Measurements from ENCODE around the gene FOXN1.

FOXN1 gene

GRCh38 chr17:28476076-28476865 lies 29.9 kb upstream of the FOXN1 start:
- no peak for DNase-seq

GRCh38 chr17:28477928-28478327 lies 28.2 kb upstream of the FOXN1 start:
- no peak for DNase-seq

- DNase-seq = no peak
Measured at GRCh38 chr17:28478712-28479615, 27.2 kb upstream of the FOXN1 start.

- DNase-seq = no peak
Measured at GRCh38 chr17:28480278-28480677, 25.9 kb upstream of the FOXN1 start.

GRCh38 chr17:28480799-28481571 lies 25.2 kb upstream of the FOXN1 start:
- DNase-seq = no peak

- DNase-seq = no peak
Measured at GRCh38 chr17:28482551-28483199, 23.5 kb upstream of the FOXN1 start.

GRCh38 chr17:28484296-28484695 lies 21.9 kb upstream of the FOXN1 start:
- DNase-seq = no peak

- no peak for DNase-seq
Measured at GRCh38 chr17:28485049-28485448, 21.1 kb upstream of the FOXN1 start.

GRCh38 chr17:28487881-28488532 lies 18.1 kb upstream of the FOXN1 start:
- no peak for DNase-seq

- DNase-seq = no peak
Measured at GRCh38 chr17:28488533-28489276, 17.4 kb upstream of the FOXN1 start.

GRCh38 chr17:28491286-28491685 lies 14.9 kb upstream of the FOXN1 start:
- no peak for DNase-seq

- DNase-seq = no peak
Measured at GRCh38 chr17:28491860-28492259, 14.3 kb upstream of the FOXN1 start.

GRCh38 chr17:28492352-28493310 lies 13.5 kb upstream of the FOXN1 start:
- no peak for DNase-seq

- DNase-seq = no peak
Measured at GRCh38 chr17:28493460-28493859, 12.7 kb upstream of the FOXN1 start.

- DNase-seq = peak in 52 of 56 donors; percentile 7 to 82 (median 46)
Measured at GRCh38 chr17:28494445-28495188, 11.5 kb upstream of the FOXN1 start.

GRCh38 chr17:28495635-28496034 lies 10.5 kb upstream of the FOXN1 start:
- no peak for DNase-seq

- DNase-seq = no peak
Measured at GRCh38 chr17:28497931-28498330, 8.2 kb upstream of the FOXN1 start.
